HG03565 (cell line): ENCODE data around the gene ZP4.

Experiments
- ATAC-seq: cut with Tn5 transposase; IDR thresholded peaks from one replicate; pipeline ENCODE4 v1.9.1; 2021; ENCODE audit warnings: mild to moderate bottlenecking, moderate library complexity; ENCODE audit not compliant: unreplicated experiment

Gene ZP4, protein sequence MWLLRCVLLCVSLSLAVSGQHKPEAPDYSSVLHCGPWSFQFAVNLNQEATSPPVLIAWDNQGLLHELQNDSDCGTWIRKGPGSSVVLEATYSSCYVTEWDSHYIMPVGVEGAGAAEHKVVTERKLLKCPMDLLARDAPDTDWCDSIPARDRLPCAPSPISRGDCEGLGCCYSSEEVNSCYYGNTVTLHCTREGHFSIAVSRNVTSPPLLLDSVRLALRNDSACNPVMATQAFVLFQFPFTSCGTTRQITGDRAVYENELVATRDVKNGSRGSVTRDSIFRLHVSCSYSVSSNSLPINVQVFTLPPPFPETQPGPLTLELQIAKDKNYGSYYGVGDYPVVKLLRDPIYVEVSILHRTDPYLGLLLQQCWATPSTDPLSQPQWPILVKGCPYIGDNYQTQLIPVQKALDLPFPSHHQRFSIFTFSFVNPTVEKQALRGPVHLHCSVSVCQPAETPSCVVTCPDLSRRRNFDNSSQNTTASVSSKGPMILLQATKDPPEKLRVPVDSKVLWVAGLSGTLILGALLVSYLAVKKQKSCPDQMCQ

DNA sequence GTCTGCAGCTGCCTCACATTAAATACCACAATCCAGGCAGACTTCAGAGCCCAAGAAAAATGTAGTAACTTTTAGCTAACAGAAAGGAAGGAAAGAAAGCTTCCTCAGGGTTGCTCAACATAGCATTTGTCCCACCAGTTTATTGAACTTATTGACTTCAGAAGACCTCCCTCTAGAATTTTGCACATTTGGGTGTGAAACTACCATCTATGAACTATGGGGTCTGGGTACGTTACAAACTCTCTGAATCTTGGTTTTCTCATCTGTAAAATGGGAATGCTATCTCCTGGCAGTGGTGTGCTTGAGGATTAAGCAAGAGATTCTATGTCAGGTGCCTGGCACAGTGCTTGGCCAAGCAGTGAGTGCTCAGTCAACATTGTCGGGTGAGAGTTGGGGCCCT lies at the start of gene ZP4:
Gene ZP4, minus strand, starts transcription at position 101 of the 400 bp plus-strand sequence. CDS start 287 bp downstream, outside the sequence.
- no peak for ATAC-seq

DNA sequence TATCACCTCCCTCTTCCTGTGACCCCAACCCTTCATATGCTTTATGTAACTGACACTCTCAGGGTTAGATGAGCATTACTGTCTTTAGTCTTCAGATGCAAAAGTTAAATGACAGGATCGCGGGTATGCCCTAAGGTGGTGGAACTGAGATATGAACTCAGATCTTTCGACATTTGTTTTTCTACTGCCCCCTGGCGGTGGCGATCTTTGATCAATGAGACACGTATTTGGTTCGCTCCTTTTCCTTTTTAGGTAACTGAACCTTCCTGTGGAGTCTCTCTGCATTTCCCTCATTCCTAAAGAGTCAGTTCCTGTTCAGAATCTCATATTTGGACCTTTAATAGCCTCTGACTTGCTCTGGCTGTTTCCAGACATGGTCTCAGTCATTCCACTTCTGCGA lies 47.8 kb upstream of the ZP4 start:
- ATAC-seq: no peak

DNA sequence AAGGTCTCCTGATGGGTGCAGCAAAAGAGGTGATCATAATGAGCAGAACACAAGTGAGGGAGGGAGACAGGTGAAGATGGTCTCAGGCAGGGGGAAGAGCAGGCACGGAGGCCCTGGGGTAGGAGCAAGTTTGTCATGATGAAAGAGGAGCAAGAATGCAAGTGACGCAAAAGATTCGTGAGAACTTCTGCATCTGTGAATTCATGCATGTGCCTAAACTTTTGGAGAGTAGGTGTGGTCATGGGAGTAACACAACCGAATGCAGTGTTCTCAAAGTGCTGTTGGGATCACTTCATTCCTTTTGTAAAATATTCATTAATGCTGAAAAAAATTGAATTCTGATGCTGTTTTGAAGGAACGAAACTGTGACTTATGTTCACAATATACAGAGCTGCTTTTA lies 47.3 kb upstream of the ZP4 start:
- ATAC-seq: no peak

DNA sequence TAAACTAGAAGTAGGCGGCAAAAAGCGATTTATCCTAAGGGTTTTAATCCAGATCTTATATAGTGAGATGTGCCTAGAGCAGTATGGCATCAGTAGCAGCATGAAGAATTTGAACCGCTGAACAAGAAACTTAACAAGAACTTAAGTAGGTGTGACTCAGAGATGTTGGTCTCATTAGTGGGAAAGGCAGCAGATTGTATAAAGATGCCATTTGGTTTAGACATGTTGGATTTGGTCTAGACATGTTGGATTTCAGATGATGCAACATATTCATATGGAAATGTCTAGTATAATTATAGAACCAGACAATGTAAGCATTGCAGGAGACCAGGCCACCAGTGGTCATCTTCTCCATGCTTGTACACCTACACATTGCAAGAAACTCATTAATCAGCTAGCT lies 42.1 kb upstream of the ZP4 start:
- ATAC-seq: no peak

DNA sequence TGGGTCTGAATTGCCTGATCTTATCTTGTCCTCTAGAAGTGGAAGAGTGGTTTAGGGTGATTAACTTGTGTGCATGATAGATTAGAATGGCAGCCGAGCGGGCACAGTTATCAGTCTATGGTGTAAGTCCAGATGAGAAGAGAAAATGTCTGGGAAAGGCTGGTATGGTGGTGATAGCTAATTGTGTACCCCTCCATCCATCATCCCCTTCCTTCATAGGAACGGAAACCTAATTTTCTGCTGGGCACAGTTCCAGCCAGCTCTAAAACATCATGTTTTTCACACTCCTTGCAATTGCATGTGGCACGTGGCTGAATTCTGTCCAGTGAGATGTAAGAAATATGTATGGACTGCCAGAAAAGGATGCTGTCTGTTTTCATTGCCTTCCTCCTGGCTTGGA lies 40.9 kb upstream of the ZP4 start:
- ATAC-seq: no peak

DNA sequence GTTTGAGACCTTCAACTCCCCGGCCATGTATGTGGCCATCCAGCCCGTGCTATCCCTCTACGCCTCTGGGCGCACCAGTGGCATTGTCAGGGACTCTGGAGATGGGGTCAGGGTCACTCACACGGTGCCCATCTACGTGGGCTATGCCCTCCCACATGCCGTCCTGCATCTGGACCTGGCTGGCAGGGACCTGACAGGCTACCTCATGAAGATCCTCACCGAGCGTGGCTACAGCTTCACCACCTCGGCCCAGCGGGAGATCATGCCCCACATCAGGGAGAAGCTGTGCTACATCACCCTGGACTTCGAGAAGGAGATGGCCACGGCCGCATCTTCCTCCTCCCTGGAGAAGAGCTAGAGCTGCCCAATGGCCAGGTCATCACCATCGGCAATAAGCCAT lies 36.5 kb upstream of the ZP4 start:
- no peak for ATAC-seq

DNA sequence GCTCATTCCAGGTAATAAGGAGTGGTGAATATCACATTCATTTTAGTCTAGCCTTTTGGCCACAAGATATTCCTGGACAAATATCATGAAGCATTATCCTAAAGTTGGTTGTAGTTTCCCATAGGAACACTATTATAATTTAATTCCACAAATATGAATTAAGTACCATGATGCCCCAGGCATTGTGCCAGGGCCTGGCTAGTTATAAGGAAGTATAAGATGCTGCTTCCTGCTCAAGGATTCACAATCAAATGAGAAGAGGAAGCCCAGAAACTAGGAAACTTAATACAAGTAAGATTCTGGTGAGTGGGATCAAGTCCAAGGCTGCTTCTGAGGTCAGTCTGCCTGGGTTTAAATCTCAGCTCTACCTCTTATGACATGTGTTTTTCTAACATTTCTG lies 30.6 kb upstream of the ZP4 start:
- ATAC-seq: no peak

DNA sequence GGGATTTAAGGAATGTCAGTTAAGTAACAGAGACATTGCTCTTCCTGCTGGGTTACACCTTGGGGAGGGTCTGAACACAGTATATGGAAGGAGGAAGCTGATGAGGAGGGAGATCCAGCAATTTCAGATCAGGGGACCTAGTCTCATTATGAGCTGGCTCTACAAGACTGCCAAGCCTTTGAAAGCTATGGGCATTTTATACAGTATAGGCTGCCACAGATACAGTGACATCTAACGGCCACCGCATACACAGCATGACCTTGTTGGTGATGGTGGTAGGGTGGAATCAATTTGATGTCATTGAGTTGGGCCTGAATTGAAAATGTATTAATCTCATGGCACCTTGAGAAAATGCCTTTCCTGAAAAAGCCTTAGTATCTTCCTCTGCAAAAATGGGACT lies 22.6 kb upstream of the ZP4 start:
- no peak for ATAC-seq

DNA sequence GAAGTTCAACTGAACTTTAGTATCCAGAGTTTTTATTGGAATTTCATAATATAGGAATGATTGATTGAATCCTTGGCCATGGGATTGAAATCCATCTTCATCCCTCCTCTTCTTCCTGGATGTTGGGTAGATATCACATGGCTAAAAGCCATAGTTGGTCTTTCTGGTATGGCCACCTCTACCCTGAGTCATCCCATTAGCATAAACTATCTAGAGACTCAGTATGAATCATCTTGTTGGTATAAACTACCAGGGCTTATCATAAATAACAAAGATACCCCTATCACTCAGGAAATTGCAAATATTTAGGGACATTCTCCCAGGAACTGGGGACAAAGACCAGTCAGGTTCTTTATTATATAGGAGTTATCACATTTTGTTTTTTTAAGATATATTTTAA lies 21.2 kb upstream of the ZP4 start:
- ATAC-seq: no peak

DNA sequence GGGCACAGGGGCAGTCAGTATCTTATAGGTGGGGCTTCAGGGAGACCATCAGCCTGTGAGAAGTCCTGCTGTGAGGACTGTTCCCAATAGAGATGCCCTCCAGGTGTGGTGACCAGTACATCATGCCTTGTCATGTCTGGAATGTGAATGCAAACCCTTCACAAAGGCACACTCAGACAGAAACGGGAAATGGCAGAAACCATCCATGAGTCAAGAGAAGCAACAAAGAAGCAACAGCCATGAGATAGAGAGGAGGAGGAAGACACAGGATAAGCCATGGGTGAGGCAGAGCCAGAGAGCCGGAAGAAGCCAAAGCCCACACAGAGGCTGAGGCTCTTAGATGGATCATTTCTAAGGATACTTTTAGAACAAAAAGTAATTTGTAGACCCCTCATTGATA lies 20.1 kb upstream of the ZP4 start:
- no peak for ATAC-seq

DNA sequence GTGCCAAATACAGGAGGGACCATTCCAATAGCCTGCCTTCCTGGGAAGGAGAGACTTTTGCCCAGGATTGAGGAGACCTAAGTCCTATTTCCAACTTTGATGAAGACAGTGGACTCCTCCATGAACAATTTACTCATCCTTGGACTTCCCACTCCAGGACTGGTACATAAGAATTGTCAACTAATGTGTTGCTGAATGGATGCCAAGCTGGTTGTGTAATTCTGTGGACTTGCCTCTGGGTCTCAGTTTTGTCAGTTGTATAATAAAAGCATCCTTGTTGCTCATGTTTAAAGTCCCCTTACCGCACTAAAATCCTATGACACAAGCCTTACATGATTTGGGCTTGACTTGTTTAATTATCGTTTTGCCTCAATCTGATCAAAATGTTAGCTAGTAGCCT lies 13.2 kb upstream of the ZP4 start:
- ATAC-seq: no peak

DNA sequence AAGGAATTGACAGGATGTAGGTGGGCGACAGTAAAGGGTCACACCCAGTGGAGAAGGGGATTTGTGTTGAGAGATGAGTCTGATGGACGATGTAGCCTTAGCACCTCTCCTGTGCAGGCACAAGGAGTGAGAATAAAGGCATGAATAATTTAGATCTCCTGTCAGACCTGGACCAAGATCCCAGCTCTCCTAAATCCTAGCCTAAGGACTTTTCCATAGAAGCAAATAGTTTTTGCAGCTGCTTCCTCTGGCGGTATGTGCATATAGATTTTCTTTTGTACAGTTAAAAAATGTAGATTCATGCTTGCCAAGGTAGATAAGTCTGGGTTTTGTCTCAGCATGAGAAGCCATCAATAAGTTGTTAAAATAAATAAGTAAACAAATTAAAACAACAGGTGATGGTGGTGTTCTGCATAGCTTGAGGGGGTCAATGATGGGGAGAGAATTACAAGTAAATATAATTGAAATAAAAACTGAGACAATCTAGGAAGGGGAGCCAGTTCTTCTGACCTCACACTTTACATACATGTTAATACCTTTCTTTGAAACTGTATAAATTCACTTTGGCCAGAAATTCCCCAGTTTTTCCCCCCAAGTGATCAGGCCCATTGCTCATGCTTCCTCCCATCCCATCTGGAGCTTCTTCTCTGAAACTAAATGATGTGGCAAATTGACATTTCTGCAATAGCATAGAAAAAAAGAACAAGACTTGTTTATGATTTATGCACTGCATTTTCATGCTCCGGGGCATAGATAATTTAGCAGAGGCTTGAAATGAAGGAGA lies 12.4 kb upstream of the ZP4 start:
- no peak for ATAC-seq

DNA sequence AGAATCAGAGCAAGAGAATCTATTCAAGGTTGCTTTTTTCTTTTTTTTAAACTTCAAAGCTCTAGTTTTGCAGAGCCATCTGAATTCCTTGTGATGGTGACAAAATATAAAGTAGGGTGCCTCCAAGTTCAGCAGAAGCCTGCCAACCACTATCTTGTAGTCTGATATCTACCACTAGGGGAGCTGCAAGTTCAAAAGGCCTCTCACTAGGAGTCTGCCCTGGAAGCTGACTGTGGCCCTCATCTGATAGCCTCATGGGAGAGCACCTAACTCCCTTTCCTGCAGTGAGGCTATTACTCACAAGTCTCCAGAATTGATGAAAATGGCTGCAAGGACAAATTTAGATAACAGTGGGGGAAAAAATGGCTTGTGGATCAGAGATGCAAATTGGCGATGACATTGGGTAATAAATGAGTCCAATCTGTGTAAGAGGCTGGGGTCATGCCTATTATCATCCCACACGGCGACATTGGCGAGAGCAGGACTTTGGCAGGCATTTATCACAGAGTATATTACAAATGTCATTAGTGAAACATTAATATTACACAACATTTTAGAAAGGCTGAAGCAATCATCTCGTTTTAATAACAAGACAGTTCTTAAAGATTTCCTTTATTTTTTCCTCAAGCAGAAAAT lies 10.7 kb upstream of the ZP4 start:
- ATAC-seq: peak; percentile 88

DNA sequence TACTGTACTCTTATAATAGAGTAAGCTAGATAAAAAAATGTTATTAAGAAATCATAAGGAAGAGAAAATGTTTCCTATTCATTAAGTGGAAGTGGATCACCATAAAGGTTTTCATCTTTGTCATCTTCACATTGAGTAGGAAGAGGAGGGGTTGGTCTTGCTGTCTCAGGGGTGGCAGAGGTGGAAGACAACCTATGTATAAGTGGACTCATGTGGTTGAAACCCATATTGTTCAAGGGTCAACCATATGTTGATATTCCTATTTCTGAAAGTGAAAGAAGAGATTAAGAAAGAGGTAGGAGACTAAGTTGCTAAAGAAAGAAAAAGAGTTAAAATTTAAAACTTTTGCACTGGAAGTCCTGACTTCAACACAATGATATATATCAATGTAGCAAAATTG lies 4.9 kb upstream of the ZP4 start:
- ATAC-seq: no peak

DNA sequence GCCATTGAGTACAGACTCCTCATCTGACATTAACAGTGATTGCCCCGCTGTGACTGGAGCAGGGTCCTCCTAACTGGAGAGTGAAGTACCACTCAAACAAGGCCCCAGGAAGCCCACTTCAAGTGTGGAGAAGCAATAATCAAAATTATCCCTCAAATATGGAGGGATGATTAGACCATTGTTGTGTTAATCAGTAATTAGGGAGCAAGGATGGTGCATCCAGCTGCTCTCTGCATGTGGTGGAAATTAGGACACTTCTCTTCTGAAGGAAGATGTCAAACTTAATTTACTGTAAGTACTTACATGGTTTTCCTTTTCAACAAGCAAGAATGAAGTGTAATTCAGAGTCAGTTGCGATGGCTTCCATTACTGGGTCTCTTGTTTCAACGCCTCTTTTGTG lies 3.4 kb upstream of the ZP4 start:
- ATAC-seq: no peak

DNA sequence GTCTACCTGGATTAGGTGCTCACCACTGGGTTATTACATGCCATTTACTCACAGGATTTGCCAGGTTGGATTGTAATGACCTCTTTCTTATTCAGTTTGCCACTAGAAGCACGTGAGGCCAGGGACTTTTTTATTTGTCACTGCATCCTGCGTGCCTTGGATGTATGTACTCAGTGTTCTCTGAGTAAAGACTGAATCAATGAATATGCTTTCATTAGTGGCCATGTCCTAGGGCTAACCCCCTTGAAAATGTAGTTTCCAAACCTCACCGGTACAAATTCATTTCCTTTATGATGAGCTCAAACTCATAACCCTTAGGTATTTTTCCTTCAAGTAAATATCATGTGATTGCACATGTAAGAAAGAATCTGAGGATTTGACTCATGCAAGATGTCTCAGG lies 1.3 kb upstream of the ZP4 start:
- ATAC-seq: no peak

DNA sequence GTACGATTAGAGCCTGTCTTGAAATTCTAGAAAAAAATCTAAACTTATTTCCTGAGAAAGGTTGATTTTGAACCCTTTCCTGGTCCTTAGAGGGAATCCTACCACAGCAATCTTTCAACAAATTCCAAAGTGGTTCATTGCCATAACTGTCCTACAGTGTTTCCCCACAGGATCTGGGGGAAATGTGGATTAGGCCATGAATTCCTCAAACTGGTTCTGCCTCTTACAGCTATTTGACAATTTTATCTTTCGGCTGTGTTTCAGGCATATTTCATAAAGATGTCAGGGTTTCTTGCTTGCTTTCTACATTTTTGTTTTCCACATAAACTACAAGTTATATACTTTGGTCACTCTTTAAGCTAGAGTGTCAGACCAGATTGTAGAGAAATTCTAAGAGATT lies 544 bp upstream of the ZP4 start:
- no peak for ATAC-seq

DNA sequence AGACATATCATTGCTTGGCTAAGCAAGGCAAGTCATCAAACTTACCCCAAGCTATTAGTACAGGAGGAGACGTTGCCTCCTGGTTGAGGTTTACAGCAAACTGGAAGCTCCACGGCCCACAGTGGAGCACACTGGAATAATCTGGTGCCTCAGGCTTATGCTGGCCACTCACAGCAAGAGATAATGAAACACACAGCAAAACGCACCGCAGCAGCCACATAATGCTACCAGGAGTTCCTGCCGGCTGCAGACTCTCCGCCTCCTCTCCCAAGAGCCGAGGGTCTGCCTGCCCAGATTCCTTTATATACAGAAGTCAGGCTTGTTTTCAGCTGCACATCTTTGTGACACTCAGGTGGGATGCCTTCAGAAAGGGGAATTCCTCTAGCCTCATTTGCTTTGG lies 306 bp downstream of the ZP4 start:
- no peak for ATAC-seq

DNA sequence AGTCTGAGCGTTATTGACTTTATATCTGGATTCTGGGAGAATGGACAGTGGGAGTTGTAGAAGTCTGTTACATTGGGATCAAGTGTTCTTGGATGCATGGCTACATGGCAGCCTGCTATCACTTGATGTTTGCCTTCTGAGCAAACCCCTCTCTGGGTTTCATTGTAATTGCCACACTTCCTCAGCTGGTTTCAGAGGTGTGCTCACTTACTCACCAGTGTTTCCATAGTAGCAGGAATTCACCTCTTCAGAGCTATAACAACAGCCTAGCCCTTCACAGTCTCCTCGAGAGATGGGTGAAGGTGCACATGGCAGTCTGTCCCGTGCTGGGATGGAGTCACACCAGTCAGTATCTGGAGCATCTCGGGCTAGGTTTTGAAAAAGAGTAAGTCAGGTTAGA lies 2.6 kb downstream of the ZP4 start:
- ATAC-seq: no peak

DNA sequence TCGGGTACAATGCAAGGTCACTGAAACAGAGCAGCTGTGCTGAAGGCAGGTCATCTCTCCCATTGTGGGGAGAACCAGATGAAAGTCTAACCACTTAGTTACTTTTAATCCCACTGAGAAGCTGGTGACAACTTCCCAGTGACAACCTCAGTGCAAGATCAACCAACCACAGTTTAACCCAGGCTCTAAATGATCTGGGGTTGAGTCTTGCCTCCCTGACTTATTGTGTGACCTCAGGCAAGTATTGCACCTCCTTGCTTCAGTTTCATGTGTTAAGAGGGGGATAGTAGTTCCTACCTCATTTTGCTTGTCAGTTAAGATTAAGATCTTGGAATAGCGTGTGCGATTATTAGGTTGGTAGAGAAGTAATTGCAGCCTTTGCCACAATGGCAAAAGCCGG lies 3.2 kb downstream of the ZP4 start:
- no peak for ATAC-seq

DNA sequence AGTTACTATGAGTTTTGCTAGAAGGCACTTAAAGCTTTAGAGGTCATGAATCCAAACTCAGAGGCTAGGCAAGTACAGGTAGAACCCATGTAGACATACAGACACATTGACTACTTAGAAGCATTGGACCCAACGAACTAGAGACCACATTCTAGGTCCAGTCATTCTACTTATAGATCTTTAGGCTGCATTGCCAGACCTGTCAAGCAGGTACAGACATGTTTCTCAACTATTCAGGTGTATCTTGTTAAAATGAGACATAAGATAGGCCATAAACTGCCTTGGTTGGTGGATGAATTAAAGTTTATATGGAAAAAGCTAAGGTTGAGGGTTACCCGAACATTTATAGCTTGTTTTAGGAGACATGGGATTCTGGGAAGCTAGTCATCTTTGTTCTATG lies 6.5 kb downstream of the ZP4 start:
- no peak for ATAC-seq

DNA sequence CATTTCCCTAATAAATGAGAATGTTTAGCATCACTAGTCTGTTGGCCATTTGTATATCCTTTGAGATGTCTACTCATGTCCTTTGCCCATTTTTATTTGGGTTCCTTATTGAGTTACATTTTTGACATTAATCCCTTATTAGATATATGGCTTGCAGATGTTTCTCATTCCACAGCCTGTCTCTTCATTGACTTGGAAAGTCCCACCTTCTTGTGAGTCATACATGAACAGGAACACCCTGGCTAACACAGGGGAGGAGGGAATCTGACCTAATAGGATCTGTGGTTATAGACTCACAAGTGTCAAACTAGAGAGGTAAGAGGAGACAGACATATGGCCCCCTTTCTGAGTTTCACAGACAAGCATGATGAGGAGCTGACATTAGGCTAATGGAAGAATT lies 11.5 kb downstream of the ZP4 start:
- no peak for ATAC-seq
